Measurements from ENCODE around the gene C19orf25. TPM values are rescaled to one million over a fixed set of nuclear protein-coding genes. Genes with fewer than 3 reads are reported as not detected.

Gene C19orf25
- total and polyA plus RNA-seq, 2 of the 13 experiments (the other 11 are each of a cell fraction or from before 2014, with no cell fraction given): 14.2 to 32.4 TPM

DNA sequence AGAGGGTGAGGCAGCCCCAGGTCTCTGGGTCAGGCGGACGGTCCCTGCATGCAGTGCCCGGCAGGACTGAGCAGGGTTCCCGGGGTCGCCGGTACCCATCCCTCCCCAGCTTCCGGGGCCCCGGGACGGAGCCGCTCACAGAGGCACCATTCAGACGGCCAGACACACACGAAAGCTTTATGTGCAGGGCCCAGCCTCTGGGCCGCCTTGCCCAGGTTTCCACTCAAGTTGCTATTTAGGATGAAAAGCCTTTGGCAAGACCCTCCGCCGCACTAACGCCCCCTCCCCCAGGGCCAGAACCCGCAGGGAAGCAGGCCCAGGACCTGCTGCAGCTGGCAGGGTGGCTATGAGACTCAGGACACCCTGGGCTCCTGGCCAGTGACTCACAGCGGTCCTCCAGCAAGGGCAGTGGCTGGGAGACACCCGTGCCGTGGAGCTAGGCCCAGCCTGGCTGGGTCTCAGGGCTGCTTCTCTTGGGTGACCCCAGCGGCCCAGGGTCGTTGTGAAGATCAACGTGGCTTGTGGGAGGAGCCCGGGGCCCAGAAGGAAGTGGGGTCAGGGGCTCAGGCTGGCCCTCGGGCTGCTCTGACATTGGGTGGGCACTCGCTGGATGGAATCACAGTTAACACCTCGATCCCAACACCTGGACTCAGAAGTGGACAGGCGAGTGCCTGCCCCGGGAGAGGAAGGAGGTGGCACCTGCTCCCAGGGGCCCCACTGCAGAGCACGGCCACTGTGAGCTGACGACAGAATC lies 4.8 kb downstream of the C19orf25 start:
- H2AFZ ChIP-seq (ENCODE audit: low read length): no peak overlapping the region
- H4K20me1 ChIP-seq (ENCODE audit: insufficient read depth, low read length): peaks cover 15% of the 10 kb centered on the region
- H3K36me3 ChIP-seq (replicated peaks in 1 of 2; ENCODE audit: control insufficient read depth in 1 of 2, insufficient read depth in 2 of 2, low read length in 2 of 2): peaks cover 2 to 8% of the 10 kb centered on the region in 2 experiments; a peak in 3 of 5 replicates
- H3K4me3 ChIP-seq (replicated peaks in 1 of 3; ENCODE audit: insufficient read depth in 1 of 3, low read depth in 2 of 3, low read length in 3 of 3): no peak overlapping the region
- DNase-seq (ENCODE audit: low spot score): no peak
- 97% methylated on average over 8 of the region's 31 CpGs for WGBS (ENCODE audit: low lambda C conversion rate)
- TF ChIP-seq AGO2 (optimal IDR thresholded peaks at IDR 0.05; ENCODE audit: low read depth, low read length) (peak; percentile 76), FOSL1 (CRISPR knock-in tag; IDR thresholded peaks at IDR 0.05; ENCODE audit: borderline replicate concordance) (no peak), HDAC6 (IDR thresholded peaks at IDR 0.05; ENCODE audit: low read depth, low read length) (no peak), RBM22 (optimal IDR thresholded peaks at IDR 0.05; ENCODE audit: low read length) (peak; percentile 35), RBFOX2 (IDR thresholded peaks at IDR 0.05; ENCODE audit: low read depth, low read length) (peak; percentile 26; the same call in 1 of the 2 replicates)
- TF ChIP-seq, protein P1, sequence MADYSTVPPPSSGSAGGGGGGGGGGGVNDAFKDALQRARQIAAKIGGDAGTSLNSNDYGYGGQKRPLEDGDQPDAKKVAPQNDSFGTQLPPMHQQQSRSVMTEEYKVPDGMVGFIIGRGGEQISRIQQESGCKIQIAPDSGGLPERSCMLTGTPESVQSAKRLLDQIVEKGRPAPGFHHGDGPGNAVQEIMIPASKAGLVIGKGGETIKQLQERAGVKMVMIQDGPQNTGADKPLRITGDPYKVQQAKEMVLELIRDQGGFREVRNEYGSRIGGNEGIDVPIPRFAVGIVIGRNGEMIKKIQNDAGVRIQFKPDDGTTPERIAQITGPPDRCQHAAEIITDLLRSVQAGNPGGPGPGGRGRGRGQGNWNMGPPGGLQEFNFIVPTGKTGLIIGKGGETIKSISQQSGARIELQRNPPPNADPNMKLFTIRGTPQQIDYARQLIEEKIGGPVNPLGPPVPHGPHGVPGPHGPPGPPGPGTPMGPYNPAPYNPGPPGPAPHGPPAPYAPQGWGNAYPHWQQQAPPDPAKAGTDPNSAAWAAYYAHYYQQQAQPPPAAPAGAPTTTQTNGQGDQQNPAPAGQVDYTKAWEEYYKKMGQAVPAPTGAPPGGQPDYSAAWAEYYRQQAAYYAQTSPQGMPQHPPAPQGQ (CRISPR knock-in tag; IDR thresholded peaks at IDR 0.05; ENCODE audit: borderline replicate concordance): no peak
- TF ChIP-seq, protein P2, sequence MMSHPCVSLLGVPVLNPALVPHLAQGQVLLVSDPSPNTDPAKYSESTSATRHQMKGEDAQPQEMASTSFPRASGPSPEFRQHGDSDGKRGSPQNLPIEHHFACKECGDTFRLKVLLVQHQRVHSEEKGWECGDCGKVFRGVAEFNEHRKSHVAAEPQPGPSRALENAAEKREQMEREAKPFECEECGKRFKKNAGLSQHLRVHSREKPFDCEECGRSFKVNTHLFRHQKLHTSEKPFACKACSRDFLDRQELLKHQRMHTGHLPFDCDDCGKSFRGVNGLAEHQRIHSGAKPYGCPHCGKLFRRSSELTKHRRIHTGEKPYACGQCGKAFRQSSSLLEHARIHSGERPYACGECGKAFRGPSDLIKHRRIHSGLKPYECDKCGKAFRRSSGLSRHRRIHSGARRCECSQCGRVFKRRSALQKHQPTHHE (CRISPR knock-in tag; IDR thresholded peaks at IDR 0.05; ENCODE audit: borderline replicate concordance): no peak
- TF ChIP-seq, protein P3, sequence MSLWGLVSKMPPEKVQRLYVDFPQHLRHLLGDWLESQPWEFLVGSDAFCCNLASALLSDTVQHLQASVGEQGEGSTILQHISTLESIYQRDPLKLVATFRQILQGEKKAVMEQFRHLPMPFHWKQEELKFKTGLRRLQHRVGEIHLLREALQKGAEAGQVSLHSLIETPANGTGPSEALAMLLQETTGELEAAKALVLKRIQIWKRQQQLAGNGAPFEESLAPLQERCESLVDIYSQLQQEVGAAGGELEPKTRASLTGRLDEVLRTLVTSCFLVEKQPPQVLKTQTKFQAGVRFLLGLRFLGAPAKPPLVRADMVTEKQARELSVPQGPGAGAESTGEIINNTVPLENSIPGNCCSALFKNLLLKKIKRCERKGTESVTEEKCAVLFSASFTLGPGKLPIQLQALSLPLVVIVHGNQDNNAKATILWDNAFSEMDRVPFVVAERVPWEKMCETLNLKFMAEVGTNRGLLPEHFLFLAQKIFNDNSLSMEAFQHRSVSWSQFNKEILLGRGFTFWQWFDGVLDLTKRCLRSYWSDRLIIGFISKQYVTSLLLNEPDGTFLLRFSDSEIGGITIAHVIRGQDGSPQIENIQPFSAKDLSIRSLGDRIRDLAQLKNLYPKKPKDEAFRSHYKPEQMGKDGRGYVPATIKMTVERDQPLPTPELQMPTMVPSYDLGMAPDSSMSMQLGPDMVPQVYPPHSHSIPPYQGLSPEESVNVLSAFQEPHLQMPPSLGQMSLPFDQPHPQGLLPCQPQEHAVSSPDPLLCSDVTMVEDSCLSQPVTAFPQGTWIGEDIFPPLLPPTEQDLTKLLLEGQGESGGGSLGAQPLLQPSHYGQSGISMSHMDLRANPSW (CRISPR knock-in tag; IDR thresholded peaks at IDR 0.05; ENCODE audit: borderline replicate concordance): no peak
- H3K9me3 ChIP-seq (ENCODE audit: low read length): no peaks in the 10 kb centered on the region
- no peaks in the 10 kb centered on the region for H3K27me3 ChIP-seq (ENCODE audit: control insufficient read depth in 1 of 2, insufficient read depth in 2 of 2, low read length in 2 of 2)
- peaks cover 16% of the 10 kb centered on the region for H3K79me2 ChIP-seq (ENCODE audit: insufficient read depth, low read length)
- ChIA-PET POLR2A (interaction anchor here (1.3 kb wide), 1 partner anchor 19 kb away, joined by 3 read pairs; no protein-coding TSS in a partner anchor), CTCF (ENCODE audit: low intra/inter-chr PET ratio, low total read pairs) (no interaction called here)
- no peak for ATAC-seq
- no peak overlapping the region for H3K9ac ChIP-seq (ENCODE audit: insufficient read depth, low read depth, low read length)
- no peak for FAIRE-seq
- no peak overlapping the region for H3K4me2 ChIP-seq (ENCODE audit: low read depth, low read length)
- BruUV-seq (replicated peaks): no TSS peak
- H3K27ac ChIP-seq (ENCODE audit: extremely low read length, insufficient read depth, low read length): no peak overlapping the region
- in situ Hi-C loops (cut with HindIII; ENCODE audit: extremely low pct_ligation_motif_present, low pct_unique_long_range_greater_than_20kb) (no loop called here), intact Hi-C loops (cut with micrococcal nuclease; ENCODE audit: unreplicated experiment) (no loop called here)
- H3K4me1 ChIP-seq (ENCODE audit: insufficient read depth, low read length): peaks cover 40% of the 10 kb centered on the region
